PC-3 (cell line): Measurements from ENCODE around the gene CTAG1B. TPM values are rescaled to one million over a fixed set of nuclear protein-coding genes. Genes with fewer than 3 reads are reported as not detected.

Experiments used
- ATAC-seq: fragments of 200-7000 bp; cut with Tn5 transposase; 2 replicates; pipeline ENCODE4 v1.9.1; 2020; ENCODE audit warnings: mild to moderate bottlenecking, moderate library complexity
- BruUV-seq: library from RNA; stranded (reverse); fragments of 400-500 nt; replicated peaks from 2 replicates; lab custom pipeline; 2021; lab: Mats Ljungman, UMichigan
- CTCF ChIA-PET: fragments of 300-600 bp; sonication (Branson Sonifier 250); formaldehyde crosslinking; loops from one replicate; lab custom pipeline; 2022; ENCODE audit warnings: antibody characterized with exemption; lab: Charles Lee
- POLR2A ChIA-PET: fragments of 300-600 bp; sonication (Branson Sonifier 250); formaldehyde crosslinking; loops from one replicate; lab custom pipeline; 2022; ENCODE audit warnings: antibody characterized with exemption; ENCODE audit not compliant: unreplicated experiment; lab: Charles Lee
- DNase-seq: peaks from one replicate; pipeline ENCODE4 v3.0.0-alpha.2; 2015
- H2AFZ ChIP-seq: fragments of 300-600 bp; sonication (generic); 2 replicates; pipeline ENCODE4 v1.6.0; 2016; ENCODE audit warnings: antibody characterized with exemption, low read length
- H3F3A ChIP-seq: fragments of 300-600 bp; sonication (generic); one replicate; pipeline ENCODE4 v1.6.0; 2017; ENCODE audit warnings: antibody characterized with exemption, low read length, control low read depth, mild to moderate bottlenecking; ENCODE audit not compliant: unreplicated experiment
- H3K27ac ChIP-seq: fragments of 300-600 bp; sonication (generic); 2 replicates; pipeline ENCODE4 v1.5.1; 2016; ENCODE audit warnings: mild to moderate bottlenecking, low read length
- H3K27me3 ChIP-seq: fragments of 300-600 bp; sonication (generic); 2 replicates; pipeline ENCODE4 v1.6.1; 2016; ENCODE audit warnings: low read length, mixed read lengths
- H3K36me3 ChIP-seq: fragments of 300-600 bp; sonication (generic); 2 replicates; pipeline ENCODE4 v1.6.1; 2016; ENCODE audit warnings: low read depth, mixed run types, low read length, mixed read lengths
- H3K4me1 ChIP-seq: fragments of 300-600 bp; sonication (generic); 2 replicates; pipeline ENCODE4 v1.5.1; 2016; ENCODE audit warnings: low read length; ENCODE audit not compliant: insufficient read depth
- H3K4me2 ChIP-seq: fragments of 300-600 bp; sonication (generic); 2 replicates; pipeline ENCODE4 v1.6.0; 2016; ENCODE audit warnings: low read length
- H3K4me3 ChIP-seq: fragments of 300-600 bp; sonication (generic); 2 replicates; pipeline ENCODE4 v1.5.1; 2016; ENCODE audit warnings: mild to moderate bottlenecking, low read length, mixed read lengths
- H3K79me2 ChIP-seq: fragments of 300-600 bp; sonication (generic); 2 replicates; pipeline ENCODE4 v1.6.1; 2017; ENCODE audit warnings: low read length, mixed read lengths
- H3K9ac ChIP-seq: fragments of 300-600 bp; sonication (generic); 2 replicates; pipeline ENCODE4 v1.6.0; 2016; ENCODE audit warnings: mild to moderate bottlenecking, low read length
- H3K9me2 ChIP-seq: fragments of 300-600 bp; sonication (generic); replicated peaks from 2 replicates; pipeline ENCODE4 v1.6.1; 2016; ENCODE audit warnings: mixed run types, low read length, mixed read lengths
- H3K9me3 ChIP-seq: fragments of 300-600 bp; sonication (generic); 2 replicates; pipeline ENCODE4 v1.6.1; 2016; ENCODE audit warnings: low read length, mixed read lengths
- H4K20me1 ChIP-seq: fragments of 300-600 bp; sonication (generic); 2 replicates; pipeline ENCODE4 v1.6.1; 2016; ENCODE audit warnings: low read length, mixed read lengths
- CTCF ChIP-seq: fragments of 300-600 bp; sonication (generic); conservative IDR thresholded peaks from 2 replicates; pipeline ENCODE4 v1.5.1; 2017; ENCODE audit warnings: antibody characterized with exemption, low read depth, mild to moderate bottlenecking, low read length
- EZH2 ChIP-seq: fragments of 300-600 bp; sonication (generic); IDR thresholded peaks from one replicate; pipeline ENCODE4 v1.6.1; 2017; ENCODE audit warnings: antibody characterized with exemption, mild to moderate bottlenecking, low read length; ENCODE audit not compliant: unreplicated experiment
- EZH2phosphoT487 ChIP-seq: fragments of 300-600 bp; sonication (generic); IDR thresholded peaks from 2 replicates; pipeline ENCODE4 v1.6.1; 2018; ENCODE audit warnings: mild to moderate bottlenecking, antibody characterized with exemption, low read length, borderline replicate concordance
- intact Hi-C: fragments of 100-400 bp; cut with micrococcal nuclease; formaldehyde crosslinking; loops from 2 replicates; pipeline ENCODE4 v1.9.0; 2023
- total RNA-seq: library from RNA; depleted of rRNA; stranded (reverse); fragments of >200 nt; gene quantifications from 2 replicates; pipeline ENCODE4 v1.2.3, GENCODE V29; 2014

CTAG1B gene
- total RNA-seq, 1 experiment from 2014 or later: not detected

DNA sequence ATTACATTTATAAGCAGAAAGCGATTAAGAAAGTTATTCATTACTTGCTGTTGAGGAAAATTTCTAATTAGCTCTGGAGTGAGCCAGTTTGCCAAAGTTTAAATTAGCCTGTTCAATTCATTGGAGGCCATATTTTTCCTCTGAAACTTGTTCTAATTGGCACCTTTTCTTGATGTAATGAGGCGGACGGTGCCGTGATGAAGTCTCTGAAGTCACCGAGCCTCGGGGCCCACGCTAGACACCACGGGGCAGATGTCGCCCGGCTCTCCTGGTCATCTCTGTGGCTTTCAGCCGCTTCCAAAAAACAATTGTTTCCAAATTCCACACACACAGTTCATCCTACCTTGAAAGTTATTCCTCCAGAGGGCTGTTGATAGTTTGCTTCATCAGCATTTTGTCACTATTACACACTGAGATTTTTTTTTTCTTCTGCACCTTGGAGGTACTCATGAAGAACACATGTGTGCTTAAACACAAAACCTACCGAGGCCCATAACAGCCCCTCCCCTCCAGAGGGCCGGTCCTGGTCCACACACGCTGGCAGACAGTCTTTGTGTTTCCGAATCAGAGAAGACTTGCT lies 38.2 kb upstream of the CTAG1B start:
- no TSS peak for BruUV-seq
- Histone ChIP-seq H3K9me2 (no peaks in the 10 kb centered on the region), H2AFZ (no peak overlapping the region), H3K4me1 (no peaks in the 10 kb centered on the region), H3K27ac (no peak overlapping the region), H3K4me3 (no peak overlapping the region), H3K27me3 (no peaks in the 10 kb centered on the region), H3K9ac (no peak overlapping the region), H3F3A (no peaks in the 10 kb centered on the region), H3K36me3 (no peaks in the 10 kb centered on the region), H3K9me3 (no peaks in the 10 kb centered on the region), H4K20me1 (no peaks in the 10 kb centered on the region), H3K4me2 (no peak overlapping the region), H3K79me2 (no peaks in the 10 kb centered on the region)
- no peak for TF ChIP-seq EZH2
- no peak for TF ChIP-seq CTCF
- TF ChIP-seq EZH2phosphoT487: no peak
- ATAC-seq (no peak), DNase-seq (no peak)
- ChIA-PET CTCF (no interaction called here), POLR2A (no interaction called here)
- intact Hi-C loops: no loop called here

DNA sequence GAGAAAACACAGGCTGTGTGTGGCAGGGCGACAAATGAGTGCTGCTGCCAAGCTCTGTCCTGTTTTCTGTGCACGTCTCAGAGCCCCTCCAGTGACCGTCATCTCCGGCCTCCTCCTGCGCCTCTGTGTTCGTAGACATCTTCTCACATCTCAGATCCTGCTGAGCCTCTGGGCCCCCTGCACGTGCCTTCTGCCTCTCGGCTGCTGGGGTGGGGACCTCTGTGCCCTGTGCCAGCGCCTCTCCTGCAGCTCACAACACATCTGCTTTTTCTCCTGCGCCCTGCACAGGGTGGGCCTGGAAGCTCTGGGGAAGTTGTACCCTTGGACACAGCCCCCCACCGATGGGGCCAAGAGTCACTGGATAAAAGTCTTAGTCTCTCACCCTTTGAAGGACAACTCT lies 36.7 kb upstream of the CTAG1B start:
- H2AFZ ChIP-seq: no peak overlapping the region
- no TSS peak for BruUV-seq
- no peaks in the 10 kb centered on the region for H3K9me3 ChIP-seq
- intact Hi-C loops: no loop called here
- TF ChIP-seq EZH2 (no peak), EZH2phosphoT487 (no peak), CTCF (no peak)
- CTCF ChIA-PET: no interaction called here
- DNase-seq: no peak
- H4K20me1 ChIP-seq: no peaks in the 10 kb centered on the region
- H3K4me2 ChIP-seq: no peak overlapping the region
- no peaks in the 10 kb centered on the region for H3K9me2 ChIP-seq
- no peak overlapping the region for H3K27ac ChIP-seq
- H3K9ac ChIP-seq: no peak overlapping the region
- H3K27me3 ChIP-seq: no peaks in the 10 kb centered on the region
- POLR2A ChIA-PET: no interaction called here
- no peak for ATAC-seq
- H3F3A ChIP-seq: no peaks in the 10 kb centered on the region
- H3K4me1 ChIP-seq: no peaks in the 10 kb centered on the region
- H3K79me2 ChIP-seq: no peaks in the 10 kb centered on the region
- no peak overlapping the region for H3K4me3 ChIP-seq
- no peaks in the 10 kb centered on the region for H3K36me3 ChIP-seq

GRCh38 chrX:154655346-154655745 lies 36.3 kb upstream of the CTAG1B start:
- no peak for DNase-seq
- Histone ChIP-seq H3K27me3 (no peaks in the 10 kb centered on the region), H2AFZ (no peak overlapping the region), H3K4me2 (no peak overlapping the region), H3K36me3 (no peaks in the 10 kb centered on the region), H3K4me1 (no peaks in the 10 kb centered on the region), H3K4me3 (no peak overlapping the region), H3K9ac (no peak overlapping the region), H3F3A (no peaks in the 10 kb centered on the region), H3K79me2 (no peaks in the 10 kb centered on the region), H3K9me2 (no peaks in the 10 kb centered on the region), H3K9me3 (no peaks in the 10 kb centered on the region), H3K27ac (no peak overlapping the region), H4K20me1 (no peaks in the 10 kb centered on the region)
- intact Hi-C loops: no loop called here
- ChIA-PET CTCF (no interaction called here), POLR2A (no interaction called here)
- no peak for TF ChIP-seq EZH2phosphoT487
- no peak for TF ChIP-seq CTCF
- TF ChIP-seq EZH2: no peak
- no TSS peak for BruUV-seq
- ATAC-seq: no peak
